Upper lobe of right lung (tissue), 1 donor: ENCODE measurements around the gene TRABD2B. TPM values are rescaled to one million over a fixed set of nuclear protein-coding genes. Genes with fewer than 3 reads are reported as not detected.
A peak's percentile ranks its signal among the peaks of the same experiment; 100 is the strongest.

Experiments
- ATAC-seq: fragments of 200-7000 bp; cut with Tn5 transposase; one replicate; pipeline ENCODE4 v1.9.1; 2020; ENCODE audit warnings: mild to moderate bottlenecking, moderate library complexity
- DNase-seq: peaks from one replicate; pipeline ENCODE4 v3.0.0-alpha.2; 2020
- H3K27ac ChIP-seq: fragments of 200-600 bp; one replicate; pipeline ENCODE4 v1.8.0; 2022
- H3K27me3 ChIP-seq: fragments of 200-600 bp; one replicate; pipeline ENCODE4 v1.8.0; 2022; ENCODE audit warnings: mild to moderate bottlenecking
- H3K36me3 ChIP-seq: fragments of 200-600 bp; one replicate; pipeline ENCODE4 v1.8.0; 2022
- H3K4me1 ChIP-seq: fragments of 200-600 bp; one replicate; pipeline ENCODE4 v1.8.0; 2022
- H3K4me3 ChIP-seq: fragments of 200-600 bp; one replicate; pipeline ENCODE4 v1.8.0; 2022; ENCODE audit warnings: mild to moderate bottlenecking
- H3K9me3 ChIP-seq: fragments of 200-600 bp; one replicate; pipeline ENCODE4 v1.8.0; 2022
- intact Hi-C: fragments of 100-400 bp; cut with DNase I; formaldehyde crosslinking; loops from one replicate; pipeline ENCODE4 v1.11.0; 2022
- total RNA-seq: library from RNA; stranded (reverse); fragmentation: NEBNext Ultra II Directional; extraction: Animal tissue kit (Norgen Biotek cat#: 25700); gene quantifications from one replicate; pipeline ENCODE4 v1.2.1, GENCODE V29; 2021
- TF ChIP-seq, protein P1 (sequence below): fragments of 200-600 bp; IDR thresholded peaks from one replicate; pipeline ENCODE4 v1.8.0; 2022; ENCODE audit warnings: antibody characterized with exemption
- donor health status: DM: no; HTN: yes; CAD: no; lungs with severe emphysema.

The TRABD2B gene
- total RNA-seq, 1 donor from 2014 or later = 1.2 TPM

- H3K4me3 ChIP-seq = no peak overlapping the region
- intact Hi-C loops = no loop called here
- no peaks in the 10 kb centered on the region for H3K36me3 ChIP-seq
- TF ChIP-seq, protein P1, sequence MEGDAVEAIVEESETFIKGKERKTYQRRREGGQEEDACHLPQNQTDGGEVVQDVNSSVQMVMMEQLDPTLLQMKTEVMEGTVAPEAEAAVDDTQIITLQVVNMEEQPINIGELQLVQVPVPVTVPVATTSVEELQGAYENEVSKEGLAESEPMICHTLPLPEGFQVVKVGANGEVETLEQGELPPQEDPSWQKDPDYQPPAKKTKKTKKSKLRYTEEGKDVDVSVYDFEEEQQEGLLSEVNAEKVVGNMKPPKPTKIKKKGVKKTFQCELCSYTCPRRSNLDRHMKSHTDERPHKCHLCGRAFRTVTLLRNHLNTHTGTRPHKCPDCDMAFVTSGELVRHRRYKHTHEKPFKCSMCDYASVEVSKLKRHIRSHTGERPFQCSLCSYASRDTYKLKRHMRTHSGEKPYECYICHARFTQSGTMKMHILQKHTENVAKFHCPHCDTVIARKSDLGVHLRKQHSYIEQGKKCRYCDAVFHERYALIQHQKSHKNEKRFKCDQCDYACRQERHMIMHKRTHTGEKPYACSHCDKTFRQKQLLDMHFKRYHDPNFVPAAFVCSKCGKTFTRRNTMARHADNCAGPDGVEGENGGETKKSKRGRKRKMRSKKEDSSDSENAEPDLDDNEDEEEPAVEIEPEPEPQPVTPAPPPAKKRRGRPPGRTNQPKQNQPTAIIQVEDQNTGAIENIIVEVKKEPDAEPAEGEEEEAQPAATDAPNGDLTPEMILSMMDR = no peak
- H3K9me3 ChIP-seq = no peaks in the 10 kb centered on the region
- H3K27ac ChIP-seq = no peak overlapping the region
- H3K4me1 ChIP-seq = no peaks in the 10 kb centered on the region
- H3K27me3 ChIP-seq = no peaks in the 10 kb centered on the region
- DNase-seq = no peak
- ATAC-seq = no peak
These were observed 254.1 kb downstream of the TRABD2B start for GRCh38 chr1:47742890-47743760.

- H3K36me3 ChIP-seq = no peaks in the 10 kb centered on the region
- no peaks in the 10 kb centered on the region for H3K4me1 ChIP-seq
- H3K27ac ChIP-seq = no peak overlapping the region
- peaks cover 9% of the 10 kb centered on the region for H3K27me3 ChIP-seq
- DNase-seq = no peak
- peak; percentile 91 for ATAC-seq
- TF ChIP-seq, protein P1 = peak; percentile 75
- no peaks in the 10 kb centered on the region for H3K9me3 ChIP-seq
- H3K4me3 ChIP-seq = no peak overlapping the region
- intact Hi-C loops = loop anchor here (10.0 kb wide), 1 partner anchor 196 kb away; no protein-coding TSS in a partner anchor
These were observed 258.5 kb downstream of the TRABD2B start for GRCh38 chr1:47738560-47739182.

DNA sequence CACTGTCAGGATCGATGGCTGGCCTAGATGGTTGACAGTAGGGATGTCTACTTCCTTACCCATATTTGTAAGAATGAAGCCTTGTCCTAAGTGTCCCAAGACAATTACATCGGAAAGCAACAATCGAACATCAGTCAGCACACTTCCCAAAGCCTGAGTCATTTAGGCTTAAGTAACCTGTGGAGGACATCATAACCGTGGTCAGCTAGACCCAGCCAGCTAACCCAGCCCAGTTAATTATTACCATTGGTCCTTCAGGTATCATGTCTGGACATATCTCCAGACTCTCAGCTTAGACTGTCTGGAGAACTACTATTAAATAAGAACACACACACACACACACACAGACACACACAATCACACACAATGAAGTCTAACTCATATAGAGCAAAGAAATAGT is 264.7 kb downstream of the TRABD2B start:
- intact Hi-C loops = loop anchor here (10.0 kb wide), 1 partner anchor 202 kb away; no protein-coding TSS in a partner anchor
- peaks cover 9% of the 10 kb centered on the region for H3K27me3 ChIP-seq
- H3K36me3 ChIP-seq = no peaks in the 10 kb centered on the region
- TF ChIP-seq, protein P1 = no peak
- no peak overlapping the region for H3K27ac ChIP-seq
- DNase-seq = no peak
- H3K4me3 ChIP-seq = no peak overlapping the region
- H3K4me1 ChIP-seq = no peaks in the 10 kb centered on the region
- no peaks in the 10 kb centered on the region for H3K9me3 ChIP-seq
- ATAC-seq = no peak

- Histone ChIP-seq H3K27me3 (peaks cover 7% of the 10 kb centered on the region), H3K27ac (no peak overlapping the region), H3K4me3 (no peak overlapping the region), H3K4me1 (no peaks in the 10 kb centered on the region), H3K36me3 (no peaks in the 10 kb centered on the region), H3K9me3 (no peaks in the 10 kb centered on the region)
- ATAC-seq (no peak), DNase-seq (no peak)
- TF ChIP-seq, protein P1 = no peak
- intact Hi-C loops = loop anchor here (10.0 kb wide), 1 partner anchor 203 kb away; no protein-coding TSS in a partner anchor
These were observed 265.5 kb downstream of the TRABD2B start for GRCh38 chr1:47731730-47732129.

- Histone ChIP-seq H3K36me3 (no peaks in the 10 kb centered on the region), H3K27me3 (peaks cover 14% of the 10 kb centered on the region), H3K4me3 (no peak overlapping the region), H3K9me3 (no peaks in the 10 kb centered on the region), H3K4me1 (peaks cover 11% of the 10 kb centered on the region), H3K27ac (no peak overlapping the region)
- intact Hi-C loops = loop anchor here (10.0 kb wide), 1 partner anchor 205 kb away; no protein-coding TSS in a partner anchor
- TF ChIP-seq, protein P1 = no peak
- DNase-seq (no peak), ATAC-seq (no peak)
These were observed 267.5 kb downstream of the TRABD2B start for GRCh38 chr1:47729685-47730084.
